Activated CD8-positive, alpha-beta memory T cell treated with anti-CD3 and anti-CD28 coated beads, Interleukin-2, amount 50 U/mL, for 1 hour (primary cell): ENCODE data around the gene NDUFC1.

Source experiments
- DNase-seq: peaks from one replicate; pipeline ENCODE4 v3.0.0-alpha.2; 2020; ENCODE audit errors: extremely low read depth

NDUFC1 gene

DNA sequence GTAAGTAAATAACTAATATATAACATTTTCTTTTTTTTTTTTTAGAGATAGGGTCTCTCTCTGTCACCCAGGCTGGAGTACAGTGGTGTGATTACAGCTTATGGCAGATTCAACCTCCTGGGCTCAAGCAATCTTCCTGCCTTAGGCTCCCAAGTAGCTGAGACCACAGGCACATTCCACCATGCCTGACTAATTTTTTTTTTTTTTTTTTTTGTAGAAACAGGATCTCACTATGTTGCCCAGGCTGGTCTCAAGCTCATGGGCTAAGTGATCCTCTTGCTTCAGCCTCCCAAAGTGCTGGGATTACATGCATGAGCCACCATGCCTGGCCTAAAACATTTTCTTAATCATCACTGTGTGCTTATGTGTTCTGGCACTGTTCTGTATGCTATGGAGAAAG is 55.0 kb downstream of the NDUFC1 start:
- no peak for DNase-seq

DNA sequence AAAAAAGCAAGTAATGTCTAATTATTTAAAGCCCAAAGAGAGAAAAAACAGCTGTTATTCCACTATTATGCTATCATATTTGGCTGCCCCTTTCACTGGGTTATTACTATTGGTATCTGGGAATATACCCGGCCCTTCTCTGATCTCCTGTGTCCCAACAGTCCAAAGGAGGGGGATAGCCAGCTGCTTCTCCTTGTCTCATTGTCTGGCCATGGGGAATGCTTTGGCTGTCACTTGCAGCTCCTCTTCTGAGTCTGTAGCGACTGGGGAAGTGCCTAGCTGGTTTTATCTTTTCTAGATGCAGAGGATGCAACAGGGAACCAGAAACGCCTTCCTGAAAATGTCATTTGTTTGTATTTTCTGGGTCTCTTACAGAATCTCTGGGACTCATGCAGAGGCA is 56.1 kb downstream of the NDUFC1 start:
- DNase-seq = no peak

DNA sequence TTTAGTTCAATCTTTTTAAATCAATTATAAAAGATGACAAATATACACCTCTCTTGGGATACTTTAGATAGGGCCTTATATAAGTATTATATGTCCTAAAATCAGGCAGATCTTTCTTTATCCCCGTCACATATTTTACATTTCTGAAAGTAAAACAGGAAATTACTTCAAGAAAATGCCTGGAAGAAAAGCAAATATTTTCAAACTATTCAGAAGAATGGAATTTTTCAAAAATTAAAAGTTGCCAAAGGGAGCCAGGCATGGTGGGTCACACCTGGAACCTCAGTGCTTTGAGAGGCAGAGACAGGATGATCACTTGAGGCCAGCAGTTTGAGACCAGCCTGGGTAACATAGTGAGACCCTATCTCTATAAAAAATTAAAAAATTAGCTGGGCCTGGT is 56.7 kb downstream of the NDUFC1 start:
- DNase-seq = no peak

DNA sequence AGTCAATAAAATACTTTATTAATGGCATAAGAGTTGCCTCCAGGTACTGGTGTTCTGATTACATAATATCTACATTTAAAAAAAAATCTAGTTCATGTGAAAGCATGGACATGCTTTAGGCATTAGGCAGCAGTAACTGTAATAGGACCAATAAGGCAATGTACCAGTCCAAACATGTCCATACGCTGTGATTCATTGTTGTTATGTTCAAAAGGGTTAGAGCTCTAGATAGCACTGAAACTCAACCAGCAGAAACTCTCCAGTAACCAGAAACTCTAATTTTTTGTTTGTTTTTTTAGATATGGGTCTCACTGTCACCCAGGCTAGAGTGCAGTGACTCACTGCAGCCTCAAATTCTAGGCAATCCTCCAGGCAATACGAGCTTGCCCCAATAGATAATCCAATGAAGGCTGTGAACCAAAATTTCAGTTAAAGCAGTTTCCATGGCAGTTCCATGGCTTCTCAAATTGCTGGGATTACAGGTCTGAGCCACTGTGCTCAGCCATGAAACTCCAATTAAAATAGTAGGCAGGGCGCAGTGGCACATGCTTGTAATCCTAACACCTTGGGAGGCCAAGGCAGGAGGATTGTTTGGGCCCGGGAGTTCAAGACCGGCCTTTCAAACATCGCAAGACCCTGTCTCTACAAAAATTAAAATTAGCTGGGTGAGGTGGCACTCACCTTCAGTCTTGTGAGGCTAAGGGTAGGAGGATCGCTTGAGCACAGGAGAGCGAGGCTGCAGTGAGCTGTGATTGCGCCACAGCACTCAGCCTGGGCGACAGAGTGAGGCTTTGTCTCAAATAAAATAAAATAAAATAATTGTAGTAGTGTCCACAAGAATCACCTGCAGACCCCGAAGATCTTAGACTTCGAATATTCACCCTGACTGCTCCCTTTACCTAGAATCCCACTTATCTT is 58.6 kb downstream of the NDUFC1 start:
- no peak for DNase-seq

DNA sequence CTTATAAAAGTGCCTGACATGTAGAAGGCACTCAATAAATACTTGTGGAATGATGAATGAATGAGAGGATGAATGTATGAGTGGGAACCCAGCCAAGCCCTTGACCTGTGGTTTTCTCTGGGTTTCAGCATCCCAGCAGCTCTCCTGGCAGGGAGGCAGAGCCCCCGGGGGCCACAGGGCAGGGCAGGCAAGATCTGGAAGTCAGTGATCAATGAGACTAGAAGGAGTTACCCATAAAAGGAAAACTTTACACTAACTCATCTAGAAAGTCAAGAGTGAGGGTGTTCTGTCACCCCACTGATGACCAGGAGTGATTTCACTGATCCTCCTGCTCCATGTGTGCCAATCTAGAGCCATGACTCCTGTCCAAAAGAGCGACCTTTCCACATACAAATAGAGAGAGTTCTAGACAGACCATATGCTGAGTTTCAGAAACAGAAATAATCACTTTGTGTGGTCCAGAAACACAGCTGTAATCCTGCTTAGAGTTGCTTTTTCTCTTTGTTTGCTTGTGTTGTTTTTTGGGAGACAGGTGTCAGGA is 59.7 kb downstream of the NDUFC1 start:
- DNase-seq = no peak

DNA sequence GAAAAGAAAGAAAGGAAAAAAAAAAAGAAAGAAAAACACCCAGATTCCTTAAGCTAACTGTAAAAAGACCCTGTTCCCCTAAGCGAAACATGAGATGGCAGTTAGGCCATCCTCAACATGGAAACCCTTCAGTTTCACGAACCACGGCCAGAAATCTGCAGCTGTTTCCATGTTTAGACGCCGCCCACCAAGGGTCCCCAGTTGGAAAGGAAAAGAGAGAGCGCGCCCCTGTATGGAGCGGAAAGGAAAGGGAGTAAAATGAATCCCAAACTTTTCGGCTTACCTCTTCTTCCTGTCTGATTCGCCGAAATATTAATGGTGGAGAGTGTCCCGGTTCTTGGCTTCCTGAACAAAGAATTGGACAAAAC is 60.5 kb downstream of the NDUFC1 start:
- no peak for DNase-seq

DNA sequence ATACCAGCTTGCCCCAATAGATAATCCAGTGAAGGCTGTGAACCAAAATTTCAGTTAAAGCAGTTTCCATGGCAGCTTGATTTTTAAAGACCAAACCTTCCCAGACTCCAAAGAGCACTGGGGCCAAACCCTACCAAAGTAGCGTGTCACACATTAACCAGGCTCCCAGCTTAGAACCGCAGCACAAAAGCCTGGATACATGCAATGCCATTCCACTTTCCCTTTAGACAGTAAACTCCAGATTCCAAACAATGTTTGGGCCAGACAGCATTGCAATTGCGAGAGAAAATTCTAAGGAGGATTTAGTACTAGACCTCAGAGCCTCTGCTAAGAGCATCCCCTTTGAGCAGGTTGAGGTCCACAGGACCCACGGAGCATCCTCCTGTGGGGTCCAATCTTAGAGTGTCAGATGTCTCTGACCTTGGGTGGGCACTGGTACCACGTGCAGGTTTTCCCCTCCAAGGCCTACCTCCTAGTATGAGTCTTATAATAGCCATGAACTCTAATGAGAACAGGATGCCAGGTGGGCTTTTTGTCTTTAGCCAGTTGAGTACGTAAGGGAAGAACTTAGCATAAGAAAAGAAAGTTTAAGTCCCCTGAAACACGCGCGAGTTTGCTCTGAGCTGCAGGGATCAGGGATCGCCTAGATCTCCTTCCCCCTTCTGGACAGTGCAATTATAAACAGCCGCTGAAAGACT is 61.0 kb downstream of the NDUFC1 start:
- no peak for DNase-seq
